DND-41 (cell line): ENCODE results near the gene HELQ.

Experiments used
- ATAC-seq: fragments of 200-7000 bp; cut with Tn5 transposase; 3 replicates; pipeline ENCODE4 v1.9.1; 2021; ENCODE audit warnings: low read depth; ENCODE audit not compliant: insufficient read depth
- DNase-seq: peaks from one replicate; pipeline ENCODE4 v3.0.0-alpha.2; 2020
- H2AFZ ChIP-seq: 2 replicates; pipeline ENCODE4 v1.6.0; 2012; ENCODE audit warnings: low read depth, low read length
- H3K27ac ChIP-seq: 2 replicates; pipeline ENCODE4 v1.5.1; 2012; ENCODE audit warnings: low read length, inconsistent platforms
- H3K27me3 ChIP-seq: fragments of 200-600 bp; sonication (generic); 2 replicates; pipeline ENCODE4 v1.6.0; 2012; ENCODE audit warnings: low read length, mild to moderate bottlenecking, inconsistent platforms; ENCODE audit not compliant: insufficient read depth, poor library complexity
- H3K36me3 ChIP-seq: 2 replicates; pipeline ENCODE4 v1.5.1; 2012; ENCODE audit warnings: low read length, inconsistent platforms; ENCODE audit not compliant: insufficient read depth
- H3K4me1 ChIP-seq: 2 replicates; pipeline ENCODE4 v1.5.1; 2012; ENCODE audit warnings: mild to moderate bottlenecking, low read length; ENCODE audit not compliant: insufficient read depth
- H3K4me2 ChIP-seq: 2 replicates; pipeline ENCODE4 v1.6.0; 2012; ENCODE audit warnings: mild to moderate bottlenecking, moderate library complexity, low read length, inconsistent platforms; ENCODE audit not compliant: insufficient read depth
- H3K4me3 ChIP-seq, 2 experiments: fragments of 200-600 bp in 1 of 2; shearing (Covaris generic) in 1 of 2; 2 replicates each; pipeline ENCODE4 v1.5.1; 2012 to 2016; ENCODE audit warnings: inconsistent platforms in 2 of 2, low read length in 2 of 2, mild to moderate bottlenecking in 2 of 2, low read depth in 1 of 2, moderate library complexity in 1 of 2
- H3K79me2 ChIP-seq: 2 replicates; pipeline ENCODE4 v1.6.0; 2012; ENCODE audit warnings: low read length, inconsistent platforms; ENCODE audit not compliant: insufficient read depth
- H3K9ac ChIP-seq: 2 replicates; pipeline ENCODE4 v1.6.0; 2012; ENCODE audit warnings: low read depth, mild to moderate bottlenecking, inconsistent platforms, low read length, moderate library complexity
- H3K9me3 ChIP-seq: 2 replicates; pipeline ENCODE4 v1.5.1; 2012; ENCODE audit warnings: low read length, moderate library complexity, mild to moderate bottlenecking, inconsistent platforms; ENCODE audit not compliant: insufficient read depth, severe bottlenecking
- H4K20me1 ChIP-seq: 2 replicates; pipeline ENCODE4 v1.6.0; 2012; ENCODE audit warnings: low read length; ENCODE audit not compliant: insufficient read depth
- EZH2 ChIP-seq: IDR thresholded peaks from 3 replicates; pipeline ENCODE4 v1.6.1; 2012; ENCODE audit warnings: borderline replicate concordance, low read depth, mild to moderate bottlenecking, moderate library complexity, low read length, inconsistent platforms; ENCODE audit not compliant: severe bottlenecking
- TF ChIP-seq, protein P1 (sequence below): IDR thresholded peaks from 2 replicates; pipeline ENCODE4 v1.5.1; 2012; ENCODE audit warnings: borderline replicate concordance, low read length, moderate library complexity, mild to moderate bottlenecking; ENCODE audit not compliant: poor library complexity, severe bottlenecking; ENCODE audit errors: extremely low read depth

HELQ gene

DNA sequence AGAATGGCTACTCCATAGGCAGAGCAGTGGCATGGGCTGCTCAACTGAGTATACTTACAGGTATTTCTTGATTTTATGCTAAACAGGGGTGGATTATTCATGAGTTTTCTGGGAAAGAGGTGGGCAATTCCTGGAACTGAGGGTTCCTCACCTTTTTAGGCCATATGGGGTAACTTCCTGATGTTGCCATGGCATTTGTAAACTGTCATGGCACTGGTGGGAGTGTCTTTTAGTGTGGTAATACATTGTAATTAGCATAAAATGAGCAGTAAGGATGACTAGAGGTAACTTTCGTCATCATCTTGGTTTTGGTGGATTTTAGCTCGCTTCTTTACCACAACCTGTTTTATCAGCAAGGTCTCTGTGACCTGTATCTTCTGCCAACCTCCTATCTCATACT is 72.8 kb downstream of the HELQ start:
- Histone ChIP-seq H3K4me1 (peaks cover 1% of the 10 kb centered on the region), H3K36me3 (no peaks in the 10 kb centered on the region), H4K20me1 (no peaks in the 10 kb centered on the region), H3K9me3 (peaks cover 17% of the 10 kb centered on the region), H2AFZ (no peak overlapping the region), H3K27ac (no peak overlapping the region), H3K27me3 (no peaks in the 10 kb centered on the region), H3K79me2 (no peaks in the 10 kb centered on the region), H3K9ac (no peak overlapping the region), H3K4me3 (no peak overlapping the region), H3K4me2 (no peak overlapping the region)
- no peak for TF ChIP-seq EZH2
- TF ChIP-seq, protein P1, sequence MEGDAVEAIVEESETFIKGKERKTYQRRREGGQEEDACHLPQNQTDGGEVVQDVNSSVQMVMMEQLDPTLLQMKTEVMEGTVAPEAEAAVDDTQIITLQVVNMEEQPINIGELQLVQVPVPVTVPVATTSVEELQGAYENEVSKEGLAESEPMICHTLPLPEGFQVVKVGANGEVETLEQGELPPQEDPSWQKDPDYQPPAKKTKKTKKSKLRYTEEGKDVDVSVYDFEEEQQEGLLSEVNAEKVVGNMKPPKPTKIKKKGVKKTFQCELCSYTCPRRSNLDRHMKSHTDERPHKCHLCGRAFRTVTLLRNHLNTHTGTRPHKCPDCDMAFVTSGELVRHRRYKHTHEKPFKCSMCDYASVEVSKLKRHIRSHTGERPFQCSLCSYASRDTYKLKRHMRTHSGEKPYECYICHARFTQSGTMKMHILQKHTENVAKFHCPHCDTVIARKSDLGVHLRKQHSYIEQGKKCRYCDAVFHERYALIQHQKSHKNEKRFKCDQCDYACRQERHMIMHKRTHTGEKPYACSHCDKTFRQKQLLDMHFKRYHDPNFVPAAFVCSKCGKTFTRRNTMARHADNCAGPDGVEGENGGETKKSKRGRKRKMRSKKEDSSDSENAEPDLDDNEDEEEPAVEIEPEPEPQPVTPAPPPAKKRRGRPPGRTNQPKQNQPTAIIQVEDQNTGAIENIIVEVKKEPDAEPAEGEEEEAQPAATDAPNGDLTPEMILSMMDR: no peak
- no peak for DNase-seq
- no peak for ATAC-seq

GRCh38 chr4:83381173-83381572 is 74.5 kb downstream of the HELQ start:
- no peaks in the 10 kb centered on the region for H3K36me3 ChIP-seq
- no peak overlapping the region for H2AFZ ChIP-seq
- no peak overlapping the region for H3K4me2 ChIP-seq
- no peaks in the 10 kb centered on the region for H3K79me2 ChIP-seq
- DNase-seq (no peak), ATAC-seq (no peak)
- no peaks in the 10 kb centered on the region for H3K27me3 ChIP-seq
- no peak for TF ChIP-seq EZH2
- no peaks in the 10 kb centered on the region for H3K4me1 ChIP-seq
- H3K4me3 ChIP-seq: no peak overlapping the region
- no peaks in the 10 kb centered on the region for H4K20me1 ChIP-seq
- H3K9me3 ChIP-seq: peaks cover 28% of the 10 kb centered on the region
- no peak overlapping the region for H3K27ac ChIP-seq
- H3K9ac ChIP-seq: no peak overlapping the region

DNA sequence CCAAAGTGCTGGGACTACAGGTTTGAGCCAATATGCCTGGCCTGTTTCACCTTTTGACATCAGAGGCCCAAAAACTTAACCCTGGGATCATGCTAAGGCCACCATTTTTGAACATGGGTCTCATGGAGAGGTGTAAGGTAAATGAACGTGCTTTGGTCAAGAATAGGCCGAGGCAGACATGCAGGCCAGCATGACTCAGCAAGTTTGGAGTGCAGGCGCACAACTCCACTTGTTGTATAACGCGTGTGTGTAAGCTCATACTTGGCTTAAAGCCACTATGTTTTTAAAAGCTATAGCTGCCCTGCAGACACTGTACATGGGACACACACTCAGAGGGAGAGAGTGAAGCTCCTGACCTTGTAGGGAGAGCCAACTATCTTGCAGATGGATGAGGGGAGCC is 77.2 kb downstream of the HELQ start:
- H4K20me1 ChIP-seq: no peaks in the 10 kb centered on the region
- H3K4me3 ChIP-seq: no peak overlapping the region
- H3K4me1 ChIP-seq: no peaks in the 10 kb centered on the region
- peak; percentile 46 for DNase-seq
- H3K4me2 ChIP-seq: no peak overlapping the region
- TF ChIP-seq, protein P1: no peak
- TF ChIP-seq EZH2: no peak
- no peaks in the 10 kb centered on the region for H3K27me3 ChIP-seq
- H3K36me3 ChIP-seq: no peaks in the 10 kb centered on the region
- peaks cover 28% of the 10 kb centered on the region for H3K9me3 ChIP-seq
- no peak overlapping the region for H3K27ac ChIP-seq
- ATAC-seq: no peak
- no peak overlapping the region for H3K9ac ChIP-seq
- H2AFZ ChIP-seq: no peak overlapping the region
- H3K79me2 ChIP-seq: no peaks in the 10 kb centered on the region

DNA sequence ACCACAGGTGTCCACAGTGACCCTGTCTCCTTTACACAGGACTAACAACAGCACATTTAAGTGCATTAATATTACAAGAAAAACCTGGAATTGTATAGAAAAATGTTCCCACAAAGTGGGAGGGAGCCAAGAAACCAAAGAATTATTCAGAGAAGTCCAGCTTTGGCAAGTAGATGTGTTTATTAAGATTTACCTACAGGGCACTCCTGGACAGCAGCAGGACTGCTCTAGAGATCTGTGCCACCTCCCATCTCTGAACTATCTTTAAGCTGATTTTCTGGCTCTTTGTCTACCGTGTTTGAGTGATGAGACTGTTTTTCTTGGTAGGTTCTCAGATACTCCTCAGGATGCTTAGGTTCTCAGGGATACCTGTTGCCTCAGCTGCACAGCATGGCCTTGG is 82.7 kb downstream of the HELQ start:
- H3K9ac ChIP-seq: no peak overlapping the region
- ATAC-seq (no peak), DNase-seq (no peak)
- no peaks in the 10 kb centered on the region for H3K27me3 ChIP-seq
- H3K9me3 ChIP-seq: peaks cover 12% of the 10 kb centered on the region
- H3K4me2 ChIP-seq: no peak overlapping the region
- no peaks in the 10 kb centered on the region for H3K4me1 ChIP-seq
- no peak overlapping the region for H2AFZ ChIP-seq
- no peaks in the 10 kb centered on the region for H4K20me1 ChIP-seq
- no peak overlapping the region for H3K4me3 ChIP-seq
- TF ChIP-seq, protein P1: no peak
- no peak for TF ChIP-seq EZH2
- H3K27ac ChIP-seq: no peak overlapping the region
- no peaks in the 10 kb centered on the region for H3K36me3 ChIP-seq
- H3K79me2 ChIP-seq: no peaks in the 10 kb centered on the region
